CD1c-positive myeloid dendritic cell (primary cell): ENCODE measurements around the gene TMIE.
A peak's percentile ranks its signal among the peaks of the same experiment; 100 is the strongest.

Experiments
- DNase-seq: peaks from one replicate; pipeline ENCODE4 v3.0.0-alpha.2; 2016; ENCODE audit errors: extremely low spot score

Gene TMIE

DNA sequence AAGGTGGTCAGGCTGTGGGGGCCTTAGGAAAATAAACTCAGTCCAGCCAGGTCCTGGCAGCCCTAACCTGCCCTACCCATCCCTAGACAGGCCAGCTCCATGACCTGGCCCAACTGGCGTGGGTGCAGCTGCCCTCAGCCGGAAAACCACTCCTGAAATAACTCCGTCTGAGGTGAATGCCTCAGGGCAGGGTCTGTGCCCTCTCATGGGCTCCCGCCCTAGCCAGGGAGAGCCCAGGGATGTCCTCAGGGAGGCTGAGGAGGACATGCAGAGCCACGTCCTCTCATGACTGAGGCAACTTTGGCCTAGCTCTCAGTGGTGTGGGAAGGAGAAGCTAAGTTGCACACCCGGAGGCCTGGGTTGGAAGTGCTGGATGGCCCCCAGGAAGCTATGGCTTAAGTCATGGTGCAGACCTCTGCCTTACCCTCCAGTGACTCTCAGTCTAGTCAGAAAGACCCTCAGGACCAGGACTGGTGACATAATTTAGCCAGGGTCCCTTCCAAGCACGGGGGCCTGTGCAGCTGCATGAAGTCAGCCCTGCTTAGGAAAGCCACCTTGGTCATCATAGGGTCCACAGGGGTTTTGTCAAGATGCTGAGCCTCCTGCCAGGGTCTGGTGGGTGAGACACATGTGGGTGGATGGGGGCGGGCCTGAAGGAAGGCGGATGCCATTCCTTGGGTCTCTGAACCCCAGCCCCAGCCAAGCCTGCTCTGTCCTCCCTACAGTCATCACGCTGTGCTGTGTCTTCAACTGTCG lies 7.4 kb downstream of the TMIE start:
- DNase-seq = no peak

DNA sequence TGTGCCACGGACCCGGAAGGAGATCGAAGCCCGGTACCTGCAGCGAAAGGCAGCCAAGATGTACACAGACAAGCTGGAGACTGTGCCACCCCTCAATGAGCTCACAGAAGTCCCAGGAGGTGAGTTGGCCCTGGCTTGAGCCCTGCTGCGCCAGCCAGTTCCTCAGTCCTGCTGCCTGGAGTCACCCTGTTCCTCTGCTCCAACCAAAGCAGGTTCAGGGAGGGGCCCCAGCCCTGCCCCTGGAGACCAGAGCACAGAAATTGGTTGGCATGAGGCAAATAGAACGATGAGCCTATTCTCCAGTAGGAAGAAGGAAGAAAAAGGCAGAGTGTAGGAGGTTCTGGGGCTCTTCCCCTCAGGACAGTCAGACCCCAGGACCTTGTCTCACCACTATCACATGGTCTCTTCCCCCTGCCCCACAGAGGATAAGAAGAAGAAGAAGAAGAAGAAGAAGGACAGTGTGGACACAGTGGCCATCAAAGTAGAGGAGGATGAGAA lies 8.0 kb downstream of the TMIE start:
- DNase-seq = no peak

- no peak for DNase-seq
These were observed 8.5 kb downstream of the TMIE start for GRCh38 chr3:46709721-46710120.

GRCh38 chr3:46710229-46710628 lies 9.0 kb downstream of the TMIE start:
- DNase-seq = no peak

DNA sequence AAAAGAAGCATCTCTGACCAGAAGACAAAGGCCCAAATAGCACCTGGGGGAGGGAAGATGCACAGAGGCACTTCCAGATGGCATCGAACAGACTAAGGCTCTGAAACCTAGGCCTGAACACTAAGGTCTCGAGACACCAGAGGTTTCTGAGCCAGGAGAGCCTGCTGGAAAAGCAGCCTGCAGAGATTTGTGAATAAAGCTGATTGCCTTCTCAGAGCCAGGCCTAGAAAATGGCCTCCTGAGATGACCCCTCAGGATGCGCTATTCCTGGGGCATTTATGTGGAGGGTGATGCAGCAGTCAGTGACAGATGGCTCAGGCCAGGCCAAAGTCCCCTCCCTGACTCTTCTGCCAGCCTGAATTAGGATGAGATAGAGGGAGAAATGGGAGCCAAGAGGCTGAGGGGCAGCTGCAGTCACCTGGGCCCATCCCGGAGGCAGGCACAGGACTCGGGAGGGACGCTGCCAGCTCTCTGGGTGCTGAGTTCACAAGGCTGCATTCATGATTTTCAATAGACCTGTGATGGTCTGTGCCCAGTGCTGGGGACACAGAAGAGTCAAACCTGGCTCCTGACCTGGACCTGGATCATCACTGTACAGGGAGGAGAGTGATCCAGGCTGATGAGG lies 9.6 kb downstream of the TMIE start:
- DNase-seq = no peak

DNA sequence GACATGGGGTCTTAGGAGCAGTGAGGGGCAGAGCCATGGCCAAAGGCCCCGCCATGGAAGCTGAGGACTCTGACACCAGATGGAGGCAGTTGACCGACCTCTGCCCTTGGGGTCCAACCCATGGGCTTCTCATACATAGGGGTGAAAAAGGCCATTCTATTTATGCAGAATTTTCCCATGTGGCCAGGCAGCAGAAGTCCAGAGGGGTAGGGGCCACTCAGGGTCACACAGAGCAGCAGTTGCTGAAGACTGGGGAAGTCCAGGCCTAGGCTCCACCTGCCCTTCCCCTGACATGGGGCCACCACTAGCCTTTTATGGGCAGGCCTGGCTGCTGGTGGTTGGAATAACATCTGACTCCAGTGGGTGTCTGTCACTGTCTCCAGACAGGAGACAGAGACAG lies 10.1 kb downstream of the TMIE start:
- peak; percentile 3 for DNase-seq

- no peak for DNase-seq
These were observed 10.6 kb downstream of the TMIE start for GRCh38 chr3:46711760-46712159.

- no peak for DNase-seq
These were observed 11.2 kb downstream of the TMIE start for GRCh38 chr3:46712191-46713049.

DNA sequence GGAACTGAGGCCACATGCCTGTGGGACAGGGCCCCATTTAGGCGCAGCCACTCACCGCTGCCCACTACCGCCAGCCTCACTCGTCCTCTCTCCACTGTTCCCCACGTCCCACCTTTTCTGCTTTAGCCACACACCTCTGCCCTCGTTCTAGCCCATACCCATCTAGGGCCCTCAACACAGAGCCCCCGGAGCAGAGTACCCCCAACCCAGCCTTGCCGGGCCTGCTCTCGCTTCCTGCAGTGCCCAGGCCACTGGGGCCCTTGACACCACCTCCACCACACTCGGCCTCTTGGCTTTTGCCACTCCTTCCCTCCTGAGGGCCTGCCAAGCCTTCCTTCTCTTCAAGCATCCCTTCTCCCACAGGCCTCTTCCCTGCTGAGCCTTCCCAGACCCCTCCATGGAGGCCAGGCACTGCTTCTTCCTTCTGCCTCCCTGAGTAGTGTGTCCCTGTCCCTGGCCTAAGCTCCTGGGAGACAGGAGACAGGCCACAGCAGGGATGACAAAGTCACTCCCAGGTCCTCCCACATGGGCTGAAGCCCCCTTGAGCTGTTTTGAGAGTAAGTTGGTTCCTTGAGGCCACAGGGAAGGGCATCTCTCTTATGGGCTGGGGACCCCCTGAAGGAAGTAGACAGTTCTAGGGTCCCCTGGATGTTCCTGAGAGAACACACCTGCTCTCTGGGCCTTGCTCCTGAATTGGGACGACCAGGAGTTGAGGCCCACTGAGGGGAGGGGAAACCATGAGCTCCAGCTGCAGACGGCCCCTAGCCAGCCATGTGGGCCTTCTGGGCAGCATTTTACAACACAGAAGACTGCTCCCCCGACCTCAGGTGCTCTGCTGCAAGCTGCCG lies 12.1 kb downstream of the TMIE start:
- no peak for DNase-seq

DNA sequence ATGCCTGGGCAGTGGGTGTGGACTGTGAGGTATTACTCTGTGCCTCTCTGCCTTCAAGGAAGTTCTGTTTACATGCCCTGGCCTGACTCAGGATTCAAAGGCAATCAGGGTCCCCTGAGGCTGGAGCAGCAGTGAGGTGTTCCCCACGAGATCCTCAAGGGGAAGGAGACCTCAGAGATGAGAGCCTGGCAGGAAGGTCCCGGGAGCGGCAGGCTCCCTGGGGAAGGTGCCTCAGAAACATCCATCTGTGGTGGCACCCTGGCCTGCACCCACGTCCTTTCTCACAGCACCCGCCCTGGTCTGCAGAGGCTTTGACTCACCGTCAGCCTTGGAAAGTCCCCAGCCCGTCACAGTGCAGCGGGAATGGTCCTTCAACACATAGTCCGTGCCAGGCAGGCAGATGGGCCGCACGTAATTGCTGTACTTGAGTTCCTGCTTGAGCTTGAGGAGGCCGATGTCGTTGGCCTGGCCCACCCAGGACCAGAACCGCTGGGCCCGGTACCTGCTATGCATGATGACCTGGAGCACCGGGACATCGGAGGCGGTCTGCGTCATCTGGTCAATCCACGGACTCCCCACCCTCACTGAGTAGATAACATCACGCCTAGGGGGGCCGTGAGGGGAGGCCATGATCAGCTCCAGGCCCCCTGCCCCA lies 12.8 kb downstream of the TMIE start:
- no peak for DNase-seq

DNA sequence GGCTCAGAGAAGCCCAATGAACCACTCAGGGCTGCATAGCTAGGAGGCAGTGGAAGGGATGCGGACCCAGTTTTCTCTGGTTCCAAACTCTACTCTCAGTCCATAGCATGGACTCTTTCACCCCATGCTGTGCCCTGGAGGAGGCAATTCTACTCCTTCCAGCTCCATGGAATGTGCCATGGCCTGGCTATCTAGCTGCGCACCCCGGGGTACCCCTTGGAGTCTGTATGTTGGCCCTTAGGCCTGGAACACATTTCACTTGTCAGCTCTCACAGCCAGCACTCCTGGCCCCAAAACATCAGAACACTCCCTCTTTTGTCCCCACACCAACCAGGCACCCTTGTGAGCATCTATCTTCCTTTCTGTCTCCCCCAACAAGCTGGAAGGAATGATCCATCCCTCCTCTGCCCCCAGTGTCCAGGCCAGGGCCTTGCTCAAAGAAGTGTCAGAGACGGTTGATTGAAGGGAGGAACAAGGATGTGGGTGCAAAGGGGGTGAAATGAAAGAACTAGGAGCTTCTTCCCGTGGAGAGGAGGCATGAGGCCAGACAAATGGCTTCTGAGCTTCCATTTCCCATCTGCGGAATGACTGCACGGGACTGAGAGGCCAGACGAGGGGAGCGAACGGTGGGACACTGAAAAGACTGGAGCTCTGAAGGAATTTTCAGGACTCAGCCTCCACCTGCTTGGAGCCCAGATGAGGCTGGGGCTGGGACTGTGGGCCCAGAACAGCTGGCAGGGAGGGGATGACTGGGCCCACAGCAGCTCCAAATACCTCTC lies 13.7 kb downstream of the TMIE start:
- DNase-seq = no peak

- DNase-seq = no peak
These were observed 14.4 kb downstream of the TMIE start for GRCh38 chr3:46715507-46716175.

DNA sequence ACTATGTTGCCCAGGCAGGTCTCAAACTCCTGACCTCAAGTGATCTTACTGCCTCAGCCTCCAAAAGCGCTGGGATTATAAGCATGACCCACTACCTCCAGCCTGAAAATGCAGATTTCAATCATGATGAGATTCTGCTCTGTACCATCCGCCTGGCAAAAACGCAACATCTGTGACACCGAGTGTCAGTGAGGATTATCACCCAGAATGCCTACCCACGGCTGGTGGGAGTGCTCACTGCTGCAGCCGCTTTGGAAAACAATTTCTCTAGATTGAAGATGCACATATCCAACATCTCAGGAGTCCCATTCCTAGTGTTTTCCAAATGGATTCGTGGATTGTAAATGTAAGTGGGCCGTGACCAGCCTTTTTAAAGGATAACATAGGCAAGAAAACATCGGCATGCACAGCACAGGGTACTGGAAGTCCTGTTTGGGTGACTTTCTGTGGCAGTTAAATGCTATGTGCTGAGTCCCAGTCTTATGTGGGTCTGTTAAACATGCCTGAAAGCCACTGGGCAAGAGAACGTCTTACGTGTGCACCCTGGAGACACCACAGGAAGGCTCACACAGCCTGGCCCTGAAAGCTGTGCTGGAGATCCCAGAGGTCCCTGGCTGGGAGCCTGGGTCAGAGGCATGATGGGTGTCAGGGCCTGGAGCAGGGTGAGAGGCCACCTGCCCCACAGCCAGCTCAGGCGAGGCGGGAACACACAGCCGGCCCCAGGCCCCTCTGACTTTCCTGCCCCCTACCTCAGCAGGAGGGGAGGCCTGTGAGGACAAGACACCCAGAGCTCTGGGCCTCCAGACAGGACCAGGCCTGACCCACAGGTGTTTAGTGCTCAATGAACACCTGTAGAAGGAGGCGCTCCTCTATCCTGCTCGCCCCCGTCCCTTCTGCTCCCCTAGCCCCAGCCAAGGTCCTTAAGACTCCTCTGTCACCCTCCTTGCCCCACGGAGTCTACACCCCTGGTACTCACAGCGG lies 15.6 kb downstream of the TMIE start:
- DNase-seq = no peak

DNA sequence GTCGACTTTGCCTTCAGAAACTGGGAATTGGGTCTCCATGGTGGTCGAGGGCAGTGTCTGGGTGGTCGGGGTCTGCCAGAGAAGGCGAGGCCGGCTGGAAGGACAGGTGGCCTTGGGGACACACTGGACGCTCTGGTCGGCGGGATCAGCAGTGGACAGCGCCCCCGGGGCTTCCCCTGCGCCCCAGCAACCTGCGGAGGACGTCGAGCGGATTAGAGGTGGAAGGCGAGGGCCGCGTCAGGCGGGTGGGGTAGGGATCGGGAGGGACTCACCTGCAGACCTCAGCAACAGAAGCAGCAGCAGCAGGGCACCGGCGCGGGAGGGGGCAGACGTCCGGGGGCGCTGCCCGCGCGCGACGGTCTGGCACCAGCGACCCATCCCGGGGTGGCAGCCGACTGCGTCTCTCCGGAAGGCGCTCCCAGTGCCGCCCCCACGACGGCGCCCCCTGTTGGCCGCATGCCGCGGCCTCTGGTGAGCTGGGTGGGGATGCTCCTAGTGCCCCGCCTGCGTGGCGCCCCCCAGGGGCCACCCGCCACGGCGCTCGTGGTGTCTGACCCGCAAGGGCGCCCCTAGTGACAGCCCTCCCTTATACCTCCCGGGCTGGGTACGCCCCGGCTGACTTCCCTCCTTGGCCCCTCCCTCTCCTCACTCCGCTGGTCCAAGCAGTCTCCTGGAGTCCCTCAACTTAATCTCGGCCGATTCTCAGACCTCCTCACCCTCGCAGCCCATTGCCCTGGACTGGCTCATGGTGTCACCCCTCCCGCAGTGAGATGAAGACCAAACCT lies 16.4 kb downstream of the TMIE start, which contains the start of gene PRSS50:
PRSS50 (minus strand) TSS at position 423 of the 785 bp plus-strand sequence; CDS start at position 378, 45 bp downstream.
- DNase-seq = peak; percentile 19

DNA sequence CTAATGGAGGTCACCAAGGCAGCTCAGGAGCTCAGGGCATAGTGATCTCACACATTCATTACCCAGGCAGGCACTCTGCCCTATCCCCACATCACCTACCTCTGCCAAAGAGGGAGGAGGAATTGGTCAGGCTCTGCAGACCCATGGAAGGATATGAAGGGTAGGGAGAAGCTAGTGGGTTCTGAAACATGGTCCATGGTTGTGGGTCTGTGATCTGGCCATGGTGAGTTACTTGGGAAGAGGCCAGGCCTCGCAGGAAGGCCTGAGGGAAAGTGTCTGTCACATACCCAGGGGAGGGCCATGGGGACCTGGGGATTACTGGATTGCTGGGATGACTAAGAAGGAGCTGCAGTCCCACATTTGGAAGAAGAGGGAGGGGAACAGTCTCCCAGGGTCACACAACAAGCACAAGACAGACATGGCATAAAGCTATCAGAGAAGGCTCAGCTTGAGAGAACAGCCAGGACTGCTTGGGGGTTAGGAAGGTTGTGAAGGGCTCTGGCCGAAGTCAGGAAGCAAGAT lies 17.9 kb downstream of the TMIE start:
- DNase-seq = no peak

DNA sequence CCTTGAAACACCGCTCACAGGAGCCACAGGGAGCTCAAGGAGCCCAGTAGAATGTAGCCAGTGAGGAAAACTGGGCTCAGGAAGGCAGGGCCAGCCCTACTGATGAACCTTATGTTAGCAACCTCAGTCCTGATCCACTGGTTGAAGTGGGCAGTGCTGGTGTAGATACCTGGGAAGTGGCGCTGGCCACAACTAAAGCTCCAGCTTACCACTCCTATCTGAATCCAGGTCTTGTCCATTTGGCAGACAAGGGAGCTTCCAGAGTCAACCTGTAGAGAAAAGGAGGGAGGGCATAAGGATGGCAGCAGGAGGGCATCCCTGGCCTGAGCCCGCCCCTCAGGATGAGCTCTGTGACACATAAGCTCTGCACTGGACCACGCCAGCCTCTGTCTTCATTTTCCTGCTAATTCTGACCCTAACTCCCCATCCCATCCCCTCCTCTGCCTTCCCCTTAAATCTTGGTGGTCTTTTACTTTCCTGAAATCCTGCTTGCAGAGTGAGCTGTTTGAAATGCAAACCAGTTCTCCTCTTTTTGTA lies 18.6 kb downstream of the TMIE start:
- no peak for DNase-seq

- DNase-seq = no peak
These were observed 19.8 kb downstream of the TMIE start for GRCh38 chr3:46721009-46721408.
